ENCODE measurements around the gene TBCE.

- no peak for TF ChIP-seq TAF1 (IDR thresholded peaks at IDR 0.05; ENCODE audit: low read depth)
- no peak for TF ChIP-seq MXI1 (conservative IDR thresholded peaks at IDR 0.05; ENCODE audit: poor library complexity, severe bottlenecking)
- TF ChIP-seq CTCF (IDR thresholded peaks at IDR 0.05; ENCODE audit: poor library complexity, severe bottlenecking): no peak
- no peak for TF ChIP-seq POLR2AphosphoS5 (IDR thresholded peaks at IDR 0.05)
Measured at GRCh38 chr1:235450886-235451483, 83.8 kb downstream of the TBCE start.

Measured in neural cell (in vitro differentiated cells).